Measurements from ENCODE around the gene CD53.

- TF ChIP-seq EZH2 (IDR thresholded peaks at IDR 0.05; ENCODE audit: borderline replicate concordance) (no peak), CTCF (IDR thresholded peaks at IDR 0.05; ENCODE audit: poor library complexity) (no peak), EZH2phosphoT487 (IDR thresholded peaks at IDR 0.05; ENCODE audit: low read depth, severe bottlenecking, unreplicated experiment) (no peak)
Observed at GRCh38 chr1:110898734-110899457, 25.9 kb downstream of the CD53 start.
